Fibroblast of lung (primary cell): Measurements from ENCODE around the gene CST4.

Experiments used
- CTCF ChIP-seq, 2 donors: IDR thresholded peaks in 1 of 2; conservative IDR thresholded peaks in 1 of 2; 1 replicate in 1 of 2; 2 replicates in 1 of 2; pipeline ENCODE4 v1.5.1; 2011 to 2012; ENCODE audit warnings: low read length in 2 of 2, control low read depth in 1 of 2, inconsistent platforms in 1 of 2, low read depth in 1 of 2, mild to moderate bottlenecking in 1 of 2
- EZH2 ChIP-seq: IDR thresholded peaks from 2 replicates; pipeline ENCODE4 v1.5.1; 2012; ENCODE audit warnings: low read length, control low read depth, mild to moderate bottlenecking; ENCODE audit errors: missing control alignments

- TF ChIP-seq CTCF (conservative IDR thresholded peaks at IDR 0.05 in 1 of 2, IDR thresholded peaks at IDR 0.05 in 1 of 2; ENCODE audit: low read depth in 1 of 2, low read length in 2 of 2) (no peak), EZH2 (no peak)
Measured at GRCh38 chr20:23658336-23658735, 30.5 kb downstream of the CST4 start.
